GM18526 (cell line): ENCODE measurements around the gene CRYBG1.

Experiments used
- POLR2A ChIP-seq: IDR thresholded peaks from 3 replicates; pipeline ENCODE4 v1.6.1; 2011; ENCODE audit not compliant: insufficient read length; ENCODE audit errors: extremely low read depth

CRYBG1 gene

DNA sequence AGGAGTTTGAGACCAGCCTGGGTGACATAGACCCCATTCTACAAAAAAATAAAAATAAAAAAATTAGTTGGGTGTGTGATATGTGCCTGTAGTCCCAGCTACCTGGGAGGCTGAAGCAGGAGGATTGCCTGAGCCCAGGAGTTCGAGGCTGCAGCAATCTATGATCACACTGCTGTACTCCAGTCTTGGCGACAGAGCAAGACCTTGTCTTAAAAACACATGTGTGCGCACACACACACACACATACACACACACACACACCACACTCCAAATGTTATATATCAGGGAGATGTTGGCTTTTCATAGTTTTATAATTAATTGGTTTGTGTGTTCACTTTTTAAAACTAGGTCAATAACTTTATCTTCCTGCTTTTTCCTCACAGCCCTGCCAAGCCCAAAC, 158.2 kb downstream of the CRYBG1 start:
- no peak for TF ChIP-seq POLR2A

DNA sequence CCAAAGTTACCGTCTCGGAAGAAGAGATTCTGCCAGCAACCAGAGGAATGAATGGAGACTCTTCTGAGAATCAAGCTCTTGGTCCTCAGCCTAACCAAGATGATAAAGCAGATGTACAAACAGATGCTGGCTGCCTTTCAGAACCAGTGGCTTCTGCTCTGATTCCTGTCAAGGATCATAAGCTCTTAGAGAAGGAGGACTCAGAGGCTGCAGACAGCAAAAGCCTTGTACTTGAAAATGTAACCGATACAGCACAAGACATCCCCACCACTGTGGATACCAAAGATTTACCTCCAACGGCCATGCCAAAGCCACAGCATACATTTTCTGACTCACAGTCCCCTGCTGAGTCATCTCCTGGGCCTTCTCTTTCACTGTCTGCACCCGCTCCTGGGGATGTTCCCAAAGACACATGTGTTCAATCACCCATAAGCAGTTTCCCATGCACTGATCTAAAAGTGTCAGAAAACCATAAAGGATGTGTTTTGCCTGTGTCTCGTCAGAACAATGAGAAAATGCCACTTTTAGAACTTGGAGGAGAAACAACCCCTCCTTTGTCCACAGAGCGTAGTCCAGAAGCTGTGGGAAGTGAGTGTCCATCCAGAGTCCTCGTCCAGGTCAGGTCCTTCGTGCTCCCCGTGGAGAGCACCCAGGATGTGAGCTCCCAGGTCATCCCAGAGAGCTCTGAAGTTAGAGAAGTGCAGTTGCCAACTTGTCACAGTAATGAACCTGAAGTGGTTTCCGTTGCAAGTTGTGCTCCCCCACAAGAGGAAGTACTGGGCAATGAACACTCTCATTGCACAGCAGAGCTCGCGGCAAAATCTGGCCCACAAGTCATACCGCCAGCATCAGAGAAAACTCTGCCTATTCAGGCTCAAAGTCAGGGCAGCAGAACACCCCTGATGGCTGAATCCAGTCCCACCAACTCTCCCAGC, 159.2 kb downstream of the CRYBG1 start:
- peak; percentile 60 for TF ChIP-seq POLR2A

DNA sequence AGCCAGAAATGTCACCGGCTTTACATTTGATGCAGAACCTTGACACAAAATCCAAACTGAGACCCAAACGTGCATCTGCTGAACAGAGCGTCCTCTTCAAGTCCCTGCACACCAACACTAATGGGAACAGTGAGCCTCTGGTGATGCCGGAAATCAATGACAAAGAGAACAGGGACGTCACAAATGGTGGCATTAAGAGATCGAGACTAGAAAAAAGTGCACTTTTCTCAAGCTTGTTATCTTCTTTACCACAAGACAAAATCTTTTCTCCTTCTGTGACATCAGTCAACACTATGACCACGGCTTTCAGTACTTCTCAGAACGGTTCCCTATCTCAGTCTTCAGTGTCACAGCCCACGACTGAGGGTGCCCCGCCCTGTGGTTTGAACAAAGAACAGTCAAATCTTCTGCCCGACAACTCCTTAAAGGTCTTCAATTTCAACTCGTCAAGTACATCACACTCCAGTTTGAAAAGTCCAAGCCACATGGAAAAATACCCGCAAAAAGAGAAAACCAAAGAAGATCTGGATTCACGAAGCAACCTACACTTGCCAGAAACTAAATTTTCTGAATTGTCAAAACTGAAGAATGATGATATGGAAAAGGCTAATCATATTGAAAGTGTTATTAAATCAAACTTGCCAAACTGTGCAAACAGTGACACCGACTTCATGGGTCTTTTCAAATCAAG, 160.3 kb downstream of the CRYBG1 start:
- no peak for TF ChIP-seq POLR2A

DNA sequence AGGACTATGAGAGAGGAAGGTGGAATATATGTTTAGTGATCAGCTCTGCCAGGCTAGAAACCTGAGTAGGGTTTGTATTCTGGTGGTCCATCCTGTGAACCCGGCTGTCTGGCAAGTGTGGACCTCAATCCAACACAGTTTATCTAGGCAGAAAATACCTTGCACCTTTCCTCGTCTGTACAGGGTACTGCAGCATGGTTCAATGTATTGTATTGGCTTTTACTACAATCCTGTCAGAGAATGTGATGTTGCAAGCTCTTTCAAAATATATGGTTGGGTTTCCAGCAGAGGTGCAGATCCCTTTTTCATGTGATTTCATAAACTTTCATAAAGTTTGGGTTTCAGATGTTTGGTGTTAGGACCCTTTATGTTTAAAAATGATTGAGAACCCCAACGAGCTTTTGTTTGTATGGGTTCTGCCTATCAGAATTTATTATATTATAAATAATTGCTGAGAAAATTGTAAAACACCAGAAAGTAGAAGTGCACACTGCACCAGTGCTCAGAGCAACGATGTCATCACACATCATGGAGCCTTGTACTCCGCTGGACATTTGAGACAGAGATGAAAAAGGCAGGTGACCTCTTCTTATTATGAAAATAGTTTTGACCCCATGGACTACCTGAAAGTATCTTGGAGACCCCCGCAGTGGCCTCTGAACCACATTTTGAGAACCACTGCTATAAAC, 162.2 kb downstream of the CRYBG1 start:
- no peak for TF ChIP-seq POLR2A

DNA sequence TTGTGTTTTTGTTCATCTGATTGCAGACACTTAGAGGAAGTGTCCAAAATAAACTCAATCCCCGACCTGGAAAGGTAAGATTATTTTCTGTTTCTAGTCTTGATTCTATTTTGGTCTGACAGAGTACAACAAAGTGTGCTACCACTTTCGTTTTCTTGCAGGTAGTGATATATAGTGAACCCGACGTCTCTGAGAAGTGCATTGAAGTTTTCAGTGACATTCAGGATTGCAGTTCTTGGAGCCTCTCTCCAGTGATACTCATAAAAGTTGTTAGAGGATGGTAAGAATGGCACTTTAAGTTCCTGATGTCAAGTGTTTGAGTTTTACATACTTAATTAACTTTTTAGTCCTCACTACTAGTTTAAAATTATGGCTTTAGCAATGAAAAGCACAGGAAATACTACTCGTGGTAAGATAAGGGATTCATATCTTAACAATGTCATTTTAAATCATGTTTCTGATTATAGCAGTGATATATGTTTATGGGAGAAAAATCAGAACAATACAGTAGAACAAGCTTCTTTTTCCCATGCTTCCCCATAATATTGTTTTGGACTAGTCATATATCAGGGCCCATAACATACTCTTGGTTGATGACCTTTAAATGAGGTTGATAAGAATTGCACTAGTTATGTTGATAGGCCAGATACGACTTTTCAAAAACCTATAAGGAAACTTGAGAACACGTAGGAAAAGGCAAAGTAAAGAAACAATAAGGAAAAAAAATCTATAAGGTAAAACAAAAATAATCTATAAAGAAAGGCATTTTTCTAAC, 164.8 kb downstream of the CRYBG1 start:
- no peak for TF ChIP-seq POLR2A

DNA sequence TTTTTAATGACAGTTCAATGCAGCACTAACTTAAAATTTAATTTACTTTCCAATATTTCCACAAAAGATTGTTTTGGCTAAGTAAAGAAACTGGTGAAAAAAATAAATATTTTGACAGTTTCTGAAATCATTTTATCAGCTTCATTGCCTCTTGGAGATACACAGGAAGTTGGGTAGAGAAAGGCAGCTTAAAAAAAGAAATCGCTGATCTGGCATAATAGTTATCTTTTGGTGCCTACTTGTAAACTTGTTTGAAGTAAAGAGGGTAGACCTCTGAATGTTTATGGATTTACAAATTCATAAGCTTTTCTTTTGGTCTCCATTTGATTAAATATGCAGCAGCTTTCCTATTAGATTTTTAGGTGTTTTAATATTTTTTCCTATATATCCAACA, 165.4 kb downstream of the CRYBG1 start:
- no peak for TF ChIP-seq POLR2A

DNA sequence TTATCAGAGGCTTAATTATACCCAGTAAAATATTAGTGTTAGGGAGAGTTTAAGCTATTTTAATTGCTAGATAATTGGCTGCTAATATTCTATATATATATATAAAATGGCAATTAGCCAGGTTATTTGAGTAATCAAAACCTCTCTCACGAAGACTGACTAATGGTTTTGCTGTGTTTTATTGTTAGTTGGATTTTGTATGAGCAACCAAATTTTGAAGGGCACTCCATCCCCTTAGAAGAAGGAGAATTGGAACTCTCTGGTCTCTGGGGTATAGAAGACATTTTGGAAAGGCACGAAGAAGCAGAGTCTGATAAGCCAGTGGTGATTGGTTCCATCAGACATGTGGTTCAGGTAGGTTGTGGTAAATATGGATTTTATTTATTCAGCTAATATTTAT, 166.6 kb downstream of the CRYBG1 start:
- TF ChIP-seq POLR2A, result no peak

DNA sequence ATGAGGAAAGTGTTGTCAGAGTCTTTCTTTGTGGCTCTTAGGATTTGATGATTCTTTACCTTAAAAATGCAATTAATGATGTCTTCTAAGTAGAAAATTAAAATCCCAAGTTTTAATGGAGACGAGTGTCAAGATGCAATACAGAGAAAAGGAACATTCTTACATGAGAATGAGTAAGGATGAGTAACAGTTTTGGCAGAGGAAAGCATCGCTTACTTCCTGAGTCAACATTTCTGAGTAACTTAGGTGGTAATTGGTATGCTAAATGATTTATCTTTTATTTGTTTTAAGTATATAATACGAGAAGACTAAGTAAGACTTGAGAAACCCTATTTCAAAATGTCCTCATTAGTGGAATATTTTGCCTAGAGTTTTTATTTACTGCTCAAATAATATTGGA, 167.5 kb downstream of the CRYBG1 start:
- no peak for TF ChIP-seq POLR2A

DNA sequence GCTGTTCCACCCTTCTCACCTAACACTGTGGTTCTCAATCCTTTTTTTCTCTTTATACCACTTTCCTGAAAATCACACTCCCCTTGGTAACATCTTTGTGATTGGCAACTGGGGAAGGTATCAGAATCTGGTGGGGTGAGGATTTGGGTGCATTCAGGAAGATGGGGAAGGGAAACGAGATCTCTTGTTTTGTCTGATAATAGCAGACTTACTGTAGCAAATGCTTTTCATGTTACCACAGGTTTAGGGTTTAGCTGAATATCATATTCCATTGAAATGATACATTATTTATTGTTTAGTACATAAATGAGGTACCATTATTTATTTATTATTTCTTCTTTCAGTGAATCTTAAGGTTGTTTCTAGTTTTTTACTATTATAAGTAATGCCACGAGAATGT, 168.0 kb downstream of the CRYBG1 start:
- no peak for TF ChIP-seq POLR2A

DNA sequence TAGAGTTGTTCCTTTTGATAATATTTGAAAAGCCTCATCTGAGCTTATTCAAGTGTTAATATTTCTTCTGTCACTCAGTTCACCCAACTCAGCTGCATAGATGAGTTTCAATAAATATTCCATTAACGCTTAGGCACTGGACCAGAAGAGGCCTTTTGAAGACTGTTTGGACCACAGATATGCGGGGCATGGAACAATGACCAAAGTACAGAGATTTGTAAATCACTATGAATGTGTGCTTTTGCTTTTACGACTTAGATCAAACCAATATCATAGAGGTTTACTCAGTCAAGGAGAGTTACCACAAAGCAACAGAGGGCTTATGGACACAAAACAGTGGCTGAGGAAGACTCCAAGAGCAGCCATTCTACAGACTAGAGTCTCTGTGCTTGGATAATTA, 168.9 kb downstream of the CRYBG1 start:
- TF ChIP-seq POLR2A, result no peak

DNA sequence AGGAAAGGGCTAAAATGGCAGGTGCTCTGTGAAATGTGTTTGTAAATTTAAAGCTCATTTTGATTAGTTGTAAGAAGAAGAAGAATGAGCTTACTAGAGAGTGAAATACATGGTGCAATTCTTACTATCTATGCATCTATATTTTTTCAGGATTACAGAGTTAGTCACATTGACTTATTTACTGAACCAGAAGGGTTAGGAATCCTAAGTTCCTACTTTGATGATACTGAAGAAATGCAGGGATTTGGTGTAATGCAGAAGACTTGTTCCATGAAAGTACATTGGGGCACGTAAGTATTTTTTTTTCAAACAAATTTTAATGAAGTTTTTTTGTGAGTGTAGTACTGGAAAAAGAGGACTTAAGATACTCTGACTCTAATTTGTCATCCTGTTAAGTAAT, 169.5 kb downstream of the CRYBG1 start:
- no peak for TF ChIP-seq POLR2A

DNA sequence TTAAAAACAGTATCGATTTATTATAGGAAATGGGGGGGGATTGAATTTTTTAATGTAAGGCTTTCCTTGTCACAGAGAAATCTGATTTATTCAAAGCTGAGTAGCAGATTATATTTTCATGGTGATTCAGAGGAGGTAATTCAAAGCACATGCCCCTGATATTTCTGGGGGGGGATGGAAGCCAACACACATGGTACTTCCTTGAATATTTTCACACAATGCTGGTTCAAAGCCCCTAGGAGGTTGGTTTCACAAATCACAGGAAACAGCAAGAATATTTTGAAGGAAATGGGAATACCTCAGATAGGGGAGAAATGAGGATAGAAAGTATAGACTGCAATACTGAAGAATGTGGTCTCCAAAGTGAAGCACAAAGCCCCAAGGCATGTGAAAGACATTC, 170.0 kb downstream of the CRYBG1 start:
- no peak for TF ChIP-seq POLR2A

DNA sequence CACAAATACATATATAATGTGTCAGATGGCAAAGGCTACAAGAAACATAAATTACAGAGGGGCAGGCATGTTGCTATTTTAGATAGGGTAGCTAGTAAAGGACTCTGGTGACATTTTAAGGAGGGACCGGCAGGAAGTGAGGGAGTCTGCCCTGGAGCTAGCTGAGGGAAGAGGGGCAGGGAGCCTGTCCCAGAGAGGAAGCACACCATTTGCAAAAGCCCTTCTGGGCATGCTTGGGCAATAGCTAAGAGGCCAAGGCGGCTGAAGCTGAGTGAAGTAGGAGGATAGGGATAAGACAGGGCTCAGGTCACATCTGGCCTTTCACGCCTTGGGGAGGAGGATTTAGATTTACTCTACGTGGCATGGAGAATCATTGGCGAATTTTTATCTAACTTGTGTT, 172.5 kb downstream of the CRYBG1 start:
- no peak for TF ChIP-seq POLR2A

DNA sequence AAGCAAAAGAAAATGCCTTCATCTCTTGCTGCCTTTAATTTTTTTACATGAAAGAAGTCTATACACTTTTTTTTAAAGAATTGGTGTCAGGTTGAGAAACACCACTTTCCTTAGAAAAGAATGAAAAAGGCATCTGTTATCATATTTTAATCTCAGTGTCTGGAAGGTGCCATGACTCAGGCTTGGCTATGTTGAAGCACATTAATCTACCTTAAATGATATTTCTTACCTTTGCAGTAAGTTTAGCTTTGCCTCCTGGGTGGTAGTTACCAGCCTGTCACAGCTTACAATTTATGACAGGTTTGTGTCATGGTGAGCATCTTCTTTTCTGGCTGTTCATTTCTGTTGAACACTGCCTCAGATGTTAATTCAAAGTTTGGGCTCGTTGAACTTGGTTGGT, 173.5 kb downstream of the CRYBG1 start:
- no peak for TF ChIP-seq POLR2A

DNA sequence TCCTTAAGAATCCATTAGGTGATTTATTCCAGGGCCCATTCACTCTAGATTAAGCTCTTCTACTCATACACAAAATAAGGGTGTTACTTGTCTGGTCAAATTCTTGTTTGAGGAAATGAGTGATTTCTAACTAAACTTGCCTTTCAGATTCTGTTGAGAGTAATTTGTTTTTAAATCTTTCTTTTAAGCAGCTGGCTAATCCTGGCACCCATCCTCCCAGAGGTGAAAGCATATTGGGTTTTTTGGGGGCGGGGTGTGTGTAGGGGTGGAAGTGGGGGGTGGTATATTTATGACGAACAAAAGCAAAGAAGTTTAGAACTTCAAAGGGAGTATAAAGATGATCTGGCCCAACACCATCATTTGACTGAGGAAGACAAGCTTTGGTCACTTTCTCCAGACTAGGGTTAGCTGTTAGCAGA, 174.1 kb downstream of the CRYBG1 start:
- TF ChIP-seq POLR2A, result no peak
